ENCODE measurements around the gene PEAK1.

GRCh38 chr15:77426377-77426776 is 6.5 kb upstream of the PEAK1 start:
- TF ChIP-seq CTCF (IDR thresholded peaks at IDR 0.05; ENCODE audit: extremely low read depth in 1 of 2, insufficient read depth in 1 of 2, low read depth in 1 of 2, low read length in 2 of 2) (no peak), POLR2A (IDR thresholded peaks at IDR 0.05; ENCODE audit: low read depth, low read length) (no peak), EZH2 (IDR thresholded peaks at IDR 0.05; ENCODE audit: borderline replicate concordance, low read depth, low read length, severe bottlenecking) (no peak), POLR2AphosphoS5 (IDR thresholded peaks at IDR 0.05; ENCODE audit: insufficient read depth, low read depth, low read length) (no peak), MYC (IDR thresholded peaks at IDR 0.05; ENCODE audit: low read depth, low read length) (no peak), MAX (IDR thresholded peaks at IDR 0.05; ENCODE audit: insufficient read depth, insufficient read length) (no peak), JUN (IDR thresholded peaks at IDR 0.05; ENCODE audit: borderline replicate concordance, insufficient read depth, insufficient read length, low read depth) (no peak)
